NCI-H1417 treated with DMSO at 0.1 percent for 48 hours (cell line): Measurements from ENCODE around the gene DNAH2.
A peak's percentile ranks its signal among the peaks of the same experiment; 100 is the strongest.

Experiments used
- DNase-seq: peaks from one replicate; lab custom pipeline; 2025; lab: John Stamatoyannopoulos, UW

The DNAH2 gene

GRCh38 chr17:7716901-7717755 is at the start of gene DNAH2:
Gene DNAH2, plus strand, starts transcription at chr17:7717744. Its CDS starts 1,991 bp downstream, at chr17:7719735.
- peak; percentile 63 for DNase-seq

- DNase-seq: no peak
Measured at GRCh38 chr17:7668482-7668881, 49.1 kb upstream of the DNAH2 start.

- DNase-seq: no peak
Measured at GRCh38 chr17:7673239-7673638, 44.3 kb upstream of the DNAH2 start.

- DNase-seq: no peak
Measured at GRCh38 chr17:7674934-7675333, 42.6 kb upstream of the DNAH2 start.

GRCh38 chr17:7676533-7676932 is 41.0 kb upstream of the DNAH2 start:
- DNase-seq: no peak

GRCh38 chr17:7677388-7678067 is 40.0 kb upstream of the DNAH2 start:
- DNase-seq: no peak

- no peak for DNase-seq
Measured at GRCh38 chr17:7684851-7685532, 32.6 kb upstream of the DNAH2 start.

GRCh38 chr17:7685533-7686221 is 31.9 kb upstream of the DNAH2 start:
- DNase-seq: no peak

GRCh38 chr17:7686222-7687071 is 31.1 kb upstream of the DNAH2 start:
- peak; percentile 79 for DNase-seq

- peak; percentile 38 for DNase-seq
Measured at GRCh38 chr17:7687072-7687907, 30.3 kb upstream of the DNAH2 start, which contains the start of gene TP53. Gene TP53, minus strand, starts transcription at chr17:7687490. Its CDS starts 10,896 bp downstream, at chr17:7676594.

GRCh38 chr17:7687908-7688807 is 29.4 kb upstream of the DNAH2 start, which contains the start of gene WRAP53:
Gene WRAP53, plus strand, starts transcription at chr17:7688477. Its CDS starts 172 bp downstream, at chr17:7688649.
- peak; percentile 78 for DNase-seq

GRCh38 chr17:7688808-7689316 is 28.7 kb upstream of the DNAH2 start:
- DNase-seq: no peak

GRCh38 chr17:7695586-7695985 is 22.0 kb upstream of the DNAH2 start:
- no peak for DNase-seq

GRCh38 chr17:7697828-7698588 is 19.5 kb upstream of the DNAH2 start:
- no peak for DNase-seq

- no peak for DNase-seq
Measured at GRCh38 chr17:7700510-7700909, 17.0 kb upstream of the DNAH2 start.

- DNase-seq: no peak
Measured at GRCh38 chr17:7701681-7702080, 15.9 kb upstream of the DNAH2 start.

GRCh38 chr17:7702776-7703175 is 14.8 kb upstream of the DNAH2 start:
- no peak for DNase-seq
